ENCODE results near the gene DNASE2B.
"Not testable (repeated sequence)": the region's sequence is repeated elsewhere in the genome, so short reads cannot be mapped to it uniquely, and the experiment has no call there.

The DNASE2B gene

GRCh38 chr1:84424513-84425149, 26.3 kb downstream of the DNASE2B start:
- DNase-seq, result no peak

- DNase-seq, result no peak
These were observed 27.0 kb downstream of the DNASE2B start for GRCh38 chr1:84425150-84425896.

GRCh38 chr1:84426376-84426775, 28.1 kb downstream of the DNASE2B start:
- DNase-seq, result no peak

GRCh38 chr1:84427250-84428188, 29.2 kb downstream of the DNASE2B start:
- DNase-seq, result no peak

GRCh38 chr1:84428235-84428634, 30.0 kb downstream of the DNASE2B start:
- no peak for DNase-seq

- no peak for DNase-seq
These were observed 30.9 kb downstream of the DNASE2B start for GRCh38 chr1:84429231-84429630.

- DNase-seq, result no peak
These were observed 32.3 kb downstream of the DNASE2B start for GRCh38 chr1:84430546-84430945.

- peak in 1 of 2 experiments; percentile 61 for DNase-seq
These were observed 35.2 kb downstream of the DNASE2B start for GRCh38 chr1:84433258-84434080.

GRCh38 chr1:84434081-84434769, 35.9 kb downstream of the DNASE2B start:
- no peak for DNase-seq

- DNase-seq, result no peak
These were observed 36.7 kb downstream of the DNASE2B start for GRCh38 chr1:84434801-84435549.

- no peak for DNase-seq
These were observed 38.8 kb downstream of the DNASE2B start for GRCh38 chr1:84436876-84437655.

GRCh38 chr1:84442256-84442655, 44.0 kb downstream of the DNASE2B start:
- no peak for DNase-seq

- not testable (repeated sequence) for DNase-seq
These were observed 44.7 kb downstream of the DNASE2B start for GRCh38 chr1:84442747-84443646.

- DNase-seq, result not testable (repeated sequence)
These were observed 50.4 kb downstream of the DNASE2B start for GRCh38 chr1:84448704-84449103.

GRCh38 chr1:84450910-84451309, 52.6 kb downstream of the DNASE2B start:
- DNase-seq, result no peak

- no peak for DNase-seq
These were observed 54.2 kb downstream of the DNASE2B start for GRCh38 chr1:84452436-84452835.

- DNase-seq, result no peak
These were observed 63.8 kb downstream of the DNASE2B start for GRCh38 chr1:84462118-84462517.
